HG02885 (cell line): ENCODE measurements around the gene PMF1.
"Not testable (repeated sequence)": the region's sequence is repeated elsewhere in the genome, so short reads cannot be mapped to it uniquely, and the experiment has no call there.

Experiments used
- ATAC-seq: cut with Tn5 transposase; IDR thresholded peaks from one replicate; pipeline ENCODE4 v1.9.1; 2021; ENCODE audit warnings: mild to moderate bottlenecking; ENCODE audit not compliant: unreplicated experiment, poor library complexity

Gene PMF1

DNA sequence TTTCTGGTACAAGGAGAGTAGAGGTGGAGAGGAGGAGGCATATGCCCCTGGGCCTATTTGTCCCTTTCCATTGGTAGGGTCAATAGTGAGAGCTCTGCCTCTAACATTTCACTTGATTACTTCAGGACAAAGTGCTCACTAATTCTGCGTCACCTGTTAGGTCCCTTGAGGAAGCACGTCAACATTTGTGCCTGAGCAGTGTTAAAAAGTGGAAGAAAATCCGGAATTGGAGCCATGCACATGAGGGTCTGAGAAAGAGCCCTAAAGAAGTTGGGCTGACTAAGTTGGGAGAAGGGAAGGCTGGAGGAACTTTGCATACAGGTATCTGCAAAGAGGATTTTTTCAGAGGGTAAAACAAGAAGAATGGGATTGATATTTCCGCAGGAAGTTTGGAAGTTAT lies 17.0 kb upstream of the PMF1 start:
- no peak for ATAC-seq

- ATAC-seq, result no peak
Observed at GRCh38 chr1:156196445-156196844, 16.4 kb upstream of the PMF1 start.

DNA sequence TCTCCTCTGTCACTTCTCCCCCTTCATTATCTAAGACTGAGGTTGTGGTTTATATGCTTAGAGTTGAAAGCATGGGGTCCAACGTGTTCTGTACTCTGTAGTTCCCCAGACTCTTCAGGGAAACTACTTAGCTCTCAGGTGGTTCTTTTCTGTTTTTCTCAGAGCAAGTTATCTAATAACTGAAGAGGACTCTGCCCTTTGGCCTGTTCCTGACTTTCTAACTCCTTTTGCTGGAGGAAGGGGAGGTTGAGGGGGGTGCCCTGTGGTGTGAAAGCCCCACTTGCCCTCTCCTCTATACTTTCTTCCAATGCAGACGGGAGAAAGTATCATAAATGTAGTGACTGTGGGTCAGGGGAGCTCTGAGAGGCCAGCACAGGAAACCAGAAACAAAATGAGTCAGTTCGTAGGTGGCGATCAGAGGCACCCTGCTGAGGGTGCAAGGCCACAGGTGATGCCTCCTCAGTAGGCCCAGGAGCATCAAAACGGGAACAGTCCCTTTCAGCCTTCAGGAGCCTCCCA lies 13.9 kb upstream of the PMF1 start:
- peak; percentile 50 for ATAC-seq

- ATAC-seq, result no peak
Observed at GRCh38 chr1:156200044-156200443, 12.8 kb upstream of the PMF1 start.

DNA sequence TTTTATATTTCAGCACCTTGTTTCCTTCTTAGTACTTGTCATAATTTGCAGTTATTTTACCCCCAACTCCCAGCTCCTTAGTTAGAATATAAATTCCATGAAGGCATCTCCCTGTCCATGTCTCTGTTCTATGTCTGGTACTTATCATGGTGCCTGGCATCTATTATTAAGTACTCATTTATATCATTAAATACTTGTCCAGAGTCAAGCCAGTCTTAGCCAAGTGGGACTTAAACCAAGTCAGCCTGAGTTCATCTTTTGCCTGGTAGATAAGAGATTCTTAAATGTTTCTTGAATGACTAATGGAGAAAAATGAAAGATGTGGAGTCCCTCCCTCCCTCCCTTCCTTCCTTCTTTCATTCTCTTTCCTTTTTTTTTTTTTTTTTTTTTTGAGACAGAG lies 9.5 kb upstream of the PMF1 start:
- no peak for ATAC-seq

- no peak for ATAC-seq
Observed at GRCh38 chr1:156204686-156205085, 8.1 kb upstream of the PMF1 start.

DNA sequence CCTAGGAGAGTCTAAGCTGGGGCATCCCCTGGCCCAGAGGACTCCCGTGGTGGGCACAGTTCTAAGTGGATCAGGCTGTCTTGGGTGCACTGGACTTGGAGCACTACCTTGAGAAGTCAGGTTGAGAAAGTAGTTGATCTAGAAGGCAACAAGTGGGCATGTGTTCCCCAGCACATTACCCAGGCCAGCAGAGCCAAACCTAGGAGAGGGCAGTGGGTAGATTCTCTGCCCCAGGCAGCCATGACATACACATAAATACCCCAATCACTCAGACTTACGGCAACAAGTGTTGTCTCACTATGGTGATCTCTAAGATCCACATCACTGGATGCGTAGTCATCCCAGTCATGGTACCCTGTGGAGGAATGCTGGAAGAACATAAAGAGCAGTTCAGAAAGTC lies 1.6 kb upstream of the PMF1 start:
- ATAC-seq, result no peak

- no peak for ATAC-seq
Observed at GRCh38 chr1:156212130-156212529, 677 bp upstream of the PMF1 start.

GRCh38 chr1:156213644-156213966 lies 798 bp downstream of the PMF1 start:
- ATAC-seq, result no peak

GRCh38 chr1:156214024-156214748 lies 1.4 kb downstream of the PMF1 start:
- no peak for ATAC-seq

DNA sequence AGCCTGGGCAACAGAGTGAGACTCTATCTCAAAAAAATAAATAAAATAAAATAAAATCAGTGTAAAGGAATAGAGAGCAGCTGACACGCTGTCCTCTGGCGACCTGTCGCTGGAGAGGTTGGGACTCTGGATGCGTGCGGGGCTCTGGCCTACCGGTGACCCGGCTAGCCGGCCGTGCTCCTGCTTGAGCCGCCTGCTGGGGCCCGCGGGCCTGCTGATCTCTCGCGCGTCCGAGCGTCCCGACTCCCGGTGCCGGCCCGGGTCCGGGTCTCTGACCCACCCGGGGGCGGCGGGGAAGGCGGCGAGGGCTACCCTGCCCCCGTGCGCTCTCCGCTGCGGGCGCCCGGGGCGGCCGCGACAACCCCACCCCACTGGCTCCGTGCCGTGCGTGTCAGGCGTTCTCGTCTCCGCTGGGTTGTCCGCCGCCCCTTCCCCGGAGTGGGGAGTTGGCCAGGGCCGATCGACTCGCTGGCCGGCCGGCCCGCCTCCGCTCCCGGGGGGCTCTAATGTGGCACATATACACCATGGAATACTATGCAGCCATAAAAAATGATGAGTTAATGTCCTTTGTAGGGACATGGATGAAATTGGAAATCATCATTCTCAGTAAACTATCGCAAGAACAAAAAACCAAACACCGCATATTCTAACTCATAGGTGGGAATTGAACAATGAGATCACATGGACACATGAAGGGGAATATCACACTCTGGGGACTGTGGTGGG lies 3.7 kb downstream of the PMF1 start:
- ATAC-seq, result not testable (repeated sequence)

- ATAC-seq, result no peak
Observed at GRCh38 chr1:156217871-156218270, 5.1 kb downstream of the PMF1 start.

DNA sequence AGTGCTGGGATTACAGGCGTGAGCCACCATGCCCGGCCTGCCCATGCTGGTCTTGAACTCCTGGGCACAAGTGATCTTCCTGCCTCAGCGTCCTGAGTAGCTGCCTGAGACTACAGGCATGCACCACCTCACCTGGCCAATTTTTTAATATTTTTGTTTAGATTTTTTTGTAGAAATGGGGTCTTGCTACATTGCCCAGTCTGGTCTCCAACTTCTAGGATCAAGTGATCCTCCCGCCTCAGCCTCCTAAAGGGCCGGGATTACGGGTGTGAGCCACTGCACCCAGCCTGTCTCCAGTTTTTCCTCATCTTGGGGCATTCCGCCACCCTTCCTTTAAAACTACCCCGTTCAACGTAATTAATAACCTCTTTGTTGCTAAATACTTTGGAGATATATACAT lies 7.4 kb downstream of the PMF1 start:
- ATAC-seq, result no peak

GRCh38 chr1:156221986-156222692 lies 9.3 kb downstream of the PMF1 start:
- no peak for ATAC-seq

GRCh38 chr1:156225677-156226014 lies 12.8 kb downstream of the PMF1 start:
- no peak for ATAC-seq

DNA sequence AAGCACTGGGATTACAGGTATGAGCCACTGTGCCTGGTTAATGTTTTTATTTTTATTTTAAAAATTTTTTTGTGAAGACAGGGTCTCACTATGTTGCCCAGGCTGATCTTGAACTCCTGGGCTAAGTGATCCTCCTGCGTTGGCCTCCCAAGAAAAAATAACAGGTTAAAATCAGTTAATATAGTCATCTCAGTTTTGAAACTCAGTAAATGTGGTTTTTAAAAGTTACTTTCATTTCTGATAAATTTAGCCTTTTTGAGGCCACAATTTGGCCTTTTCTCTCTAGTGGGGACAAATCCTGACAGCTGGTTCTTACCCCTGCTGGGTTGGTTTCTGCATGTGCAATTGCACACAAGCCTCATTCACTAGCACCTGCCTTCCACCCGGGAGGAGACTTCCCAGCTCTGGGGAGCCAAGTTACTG lies 13.3 kb downstream of the PMF1 start:
- ATAC-seq, result peak; percentile 74

DNA sequence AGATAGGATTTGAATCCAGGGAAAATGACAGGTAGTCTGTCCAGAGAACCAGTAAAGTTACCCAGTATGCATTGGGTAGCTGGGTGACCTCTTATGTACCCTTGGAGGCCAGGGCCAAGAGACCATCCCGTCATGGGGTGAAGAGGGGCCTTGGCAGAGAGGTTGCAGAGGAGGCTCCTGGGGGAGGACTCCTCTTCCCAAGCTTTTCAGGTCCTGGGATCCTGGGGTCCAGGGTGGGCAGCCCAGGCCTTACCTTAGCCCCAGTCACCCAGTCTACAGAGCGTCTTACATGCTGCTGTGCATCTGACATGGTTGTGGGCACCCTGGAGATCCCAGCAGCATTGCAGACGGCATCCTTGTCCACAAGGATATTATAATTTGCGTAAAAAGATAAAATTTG lies 14.0 kb downstream of the PMF1 start:
- ATAC-seq, result no peak

DNA sequence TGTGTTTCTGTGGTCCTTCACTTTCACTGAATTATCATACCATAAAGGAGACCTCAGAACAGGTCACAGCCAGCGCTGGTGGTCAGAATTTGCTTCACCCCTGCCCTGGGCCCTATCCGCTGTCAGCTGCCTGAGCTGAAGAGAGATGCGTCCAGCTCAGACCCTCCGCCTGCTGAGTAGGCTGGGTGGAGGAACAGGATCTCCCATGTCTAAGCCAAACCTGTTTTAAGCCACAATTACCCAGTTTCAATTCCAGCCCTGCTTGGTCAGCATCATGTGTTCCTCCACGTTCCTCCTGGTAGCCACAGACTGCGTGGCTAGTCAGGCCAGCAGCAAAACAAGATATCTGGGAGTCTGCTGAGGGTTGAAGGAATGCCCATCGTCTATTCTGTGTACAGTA lies 15.7 kb downstream of the PMF1 start:
- no peak for ATAC-seq

DNA sequence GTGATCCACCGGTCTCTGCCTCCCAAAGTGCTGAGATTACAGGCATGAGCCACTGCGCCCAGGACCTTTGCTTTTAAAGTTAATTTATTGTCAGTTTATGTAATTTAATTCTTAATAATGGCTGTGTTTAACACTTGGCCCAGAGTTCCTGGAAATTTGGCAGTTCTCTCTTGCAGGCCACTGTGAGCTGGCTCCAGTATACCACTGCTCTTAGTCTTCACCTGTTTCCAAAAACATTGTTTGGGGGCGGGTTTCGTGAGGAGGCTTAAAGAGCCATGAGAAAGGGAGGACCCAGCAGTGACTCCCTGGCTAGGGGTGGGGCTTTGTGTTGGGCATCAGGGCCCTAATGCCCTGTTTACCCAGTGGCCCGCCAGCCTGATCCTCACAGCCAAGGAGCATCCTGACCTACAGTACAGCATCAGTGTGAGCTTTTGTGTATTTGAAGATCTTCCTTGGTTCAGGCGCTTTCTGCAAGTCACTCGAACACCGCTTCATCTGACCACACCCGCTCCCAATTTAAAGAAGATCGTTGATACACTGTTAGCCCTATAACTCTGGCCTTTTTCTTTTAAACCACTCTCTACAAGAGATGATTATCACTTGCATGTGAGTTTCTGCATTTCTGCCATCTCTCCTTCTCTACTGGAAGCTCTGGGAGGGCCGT lies 17.1 kb downstream of the PMF1 start:
- ATAC-seq, result no peak

DNA sequence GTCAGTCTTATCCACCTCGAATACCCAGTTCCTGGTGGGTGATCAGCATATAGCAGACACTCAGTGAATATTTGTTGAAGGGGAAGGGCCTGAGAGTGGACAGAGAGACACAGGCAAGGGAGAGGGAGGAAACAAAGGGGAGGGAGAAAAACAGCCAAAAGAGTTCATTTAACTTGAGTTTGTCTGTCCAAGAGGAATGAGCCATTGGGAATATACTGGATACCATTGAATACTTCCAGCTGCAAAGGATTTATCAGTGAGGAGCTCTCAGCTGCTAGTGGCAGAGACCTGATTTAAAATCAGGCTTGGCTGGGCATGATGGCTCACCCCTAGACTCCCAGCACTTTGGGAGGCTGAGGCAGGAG lies 17.6 kb downstream of the PMF1 start:
- ATAC-seq, result no peak
